CMK (cell line): ENCODE results near the gene PDLIM4.

Experiments
- DNase-seq: peaks from one replicate; pipeline ENCODE4 v3.0.0-alpha.2; 2010; ENCODE audit warnings: low read depth

The PDLIM4 gene, protein sequence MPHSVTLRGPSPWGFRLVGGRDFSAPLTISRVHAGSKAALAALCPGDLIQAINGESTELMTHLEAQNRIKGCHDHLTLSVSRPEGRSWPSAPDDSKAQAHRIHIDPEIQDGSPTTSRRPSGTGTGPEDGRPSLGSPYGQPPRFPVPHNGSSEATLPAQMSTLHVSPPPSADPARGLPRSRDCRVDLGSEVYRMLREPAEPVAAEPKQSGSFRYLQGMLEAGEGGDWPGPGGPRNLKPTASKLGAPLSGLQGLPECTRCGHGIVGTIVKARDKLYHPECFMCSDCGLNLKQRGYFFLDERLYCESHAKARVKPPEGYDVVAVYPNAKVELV

DNA sequence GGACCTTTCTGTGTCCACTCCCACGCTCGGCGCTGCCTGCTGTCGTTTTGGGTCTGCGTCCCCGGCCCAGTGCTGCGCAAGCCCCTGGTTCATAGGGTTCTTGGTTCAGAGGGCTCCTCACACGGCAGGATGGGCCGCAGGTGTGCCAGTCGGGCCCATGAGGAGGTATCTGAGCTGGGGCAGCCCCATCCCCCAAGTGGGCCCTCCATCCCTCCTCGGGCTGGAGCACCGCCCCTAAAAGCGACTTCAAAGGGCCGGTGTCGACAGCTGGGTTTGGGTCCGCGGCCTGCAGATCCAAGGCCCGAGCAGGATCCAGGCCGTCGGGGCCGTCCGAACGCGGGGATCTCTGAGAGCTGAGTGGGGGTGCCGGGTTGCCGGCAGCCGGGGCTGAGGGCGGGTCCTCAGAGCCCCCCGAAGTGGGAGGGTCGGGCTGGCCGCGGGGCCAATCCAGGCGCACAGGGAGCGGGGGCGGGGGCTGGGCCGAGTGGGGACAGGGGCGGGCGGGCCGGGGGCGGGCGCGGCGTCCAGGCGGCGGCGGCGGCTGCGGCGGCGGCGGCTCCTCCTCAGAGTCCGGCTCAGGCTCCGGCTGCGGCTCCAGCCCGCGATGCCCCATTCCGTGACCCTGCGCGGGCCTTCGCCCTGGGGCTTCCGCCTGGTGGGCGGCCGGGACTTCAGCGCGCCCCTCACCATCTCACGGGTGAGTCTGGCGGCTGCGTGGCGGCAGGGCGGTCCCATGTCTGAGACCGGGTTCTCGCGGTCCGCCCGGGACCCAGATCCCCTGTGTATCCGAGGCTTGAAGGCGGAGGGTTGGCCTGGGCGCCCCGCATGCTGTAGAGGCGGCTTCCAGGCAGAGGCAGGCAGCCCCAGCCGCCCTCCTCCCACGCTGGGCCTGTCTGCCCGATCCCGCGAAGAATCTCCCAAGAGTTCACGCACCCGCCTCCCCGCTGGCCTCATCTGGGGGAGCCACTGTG is at the start of gene PDLIM4:
Gene PDLIM4 (plus strand): TSS at position 566 of the 971 bp plus-strand sequence. CDS start 39 bp downstream, at position 605.
- DNase-seq = no peak

GRCh38 chr5:132207778-132208177 is 49.7 kb upstream of the PDLIM4 start:
- DNase-seq = no peak

DNA sequence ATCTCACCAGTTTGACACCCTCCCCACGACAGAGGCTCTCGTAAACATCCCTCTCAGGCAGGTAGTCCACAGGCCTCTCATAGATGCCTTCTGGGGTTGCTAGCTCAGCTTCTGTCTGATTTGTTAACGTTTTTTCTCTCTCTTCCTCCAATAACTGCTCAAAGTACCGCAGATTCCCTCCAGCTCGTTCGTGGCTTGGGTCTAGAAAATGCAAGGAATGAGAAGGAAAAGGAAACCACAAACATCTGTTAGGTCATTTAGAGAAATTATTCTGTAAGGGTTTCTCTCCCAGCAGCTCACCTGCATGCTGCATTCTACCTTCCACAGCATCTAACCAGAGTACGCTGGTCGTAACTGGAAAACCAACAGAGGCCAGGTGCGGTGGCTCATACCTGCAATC is 48.4 kb upstream of the PDLIM4 start:
- DNase-seq = no peak

DNA sequence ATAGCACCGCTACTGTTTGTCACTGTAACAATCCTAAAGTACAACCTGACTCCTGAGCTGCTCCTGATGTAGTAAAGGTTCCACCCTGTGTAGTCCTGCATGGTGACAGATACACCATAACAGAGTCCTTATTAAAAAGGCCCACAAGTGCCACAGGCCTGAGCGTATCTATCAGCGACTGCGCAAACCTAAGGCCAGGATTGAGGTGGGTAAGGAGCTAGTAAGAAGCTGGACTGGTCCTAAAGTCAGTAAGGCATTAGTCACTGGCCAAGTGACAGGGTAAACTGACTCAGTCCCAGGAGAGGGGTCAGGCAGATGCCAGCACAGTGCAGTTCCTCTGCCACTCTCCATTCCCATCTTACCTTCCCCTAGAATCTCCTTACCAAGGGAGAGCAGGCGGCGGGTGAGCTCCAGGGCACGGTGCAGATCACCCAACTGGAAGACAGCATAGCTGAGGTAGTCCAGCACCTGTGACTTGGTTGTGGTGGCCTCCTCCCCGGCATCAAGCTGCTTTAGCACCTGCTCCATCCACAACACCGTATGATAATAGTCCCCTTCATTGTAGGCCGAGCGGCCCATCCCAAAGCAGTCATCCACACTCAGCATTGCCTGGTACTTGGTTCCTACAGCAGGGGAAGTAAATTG is 47.5 kb upstream of the PDLIM4 start:
- no peak for DNase-seq

- DNase-seq = no peak
Measured at GRCh38 chr5:132210944-132211343, 46.6 kb upstream of the PDLIM4 start.

DNA sequence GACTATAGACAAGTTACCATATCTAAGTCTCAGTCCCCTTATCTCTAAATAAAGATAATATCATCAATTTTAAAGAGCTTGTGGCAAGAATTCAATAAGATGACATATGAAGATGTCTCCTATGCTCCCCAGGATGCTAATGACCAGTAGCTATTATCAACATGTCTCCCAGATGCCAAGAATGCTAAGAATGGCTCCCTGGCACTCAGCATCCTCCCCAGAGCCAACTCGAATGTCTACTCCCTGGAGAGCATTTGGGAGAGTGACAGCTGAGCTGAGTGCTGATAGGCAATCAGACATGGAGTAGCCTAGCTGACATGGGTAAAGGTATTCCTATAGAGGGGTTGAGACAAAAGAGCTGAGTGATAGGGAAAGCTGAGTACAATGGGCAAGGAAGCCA is 45.7 kb upstream of the PDLIM4 start:
- DNase-seq = no peak

DNA sequence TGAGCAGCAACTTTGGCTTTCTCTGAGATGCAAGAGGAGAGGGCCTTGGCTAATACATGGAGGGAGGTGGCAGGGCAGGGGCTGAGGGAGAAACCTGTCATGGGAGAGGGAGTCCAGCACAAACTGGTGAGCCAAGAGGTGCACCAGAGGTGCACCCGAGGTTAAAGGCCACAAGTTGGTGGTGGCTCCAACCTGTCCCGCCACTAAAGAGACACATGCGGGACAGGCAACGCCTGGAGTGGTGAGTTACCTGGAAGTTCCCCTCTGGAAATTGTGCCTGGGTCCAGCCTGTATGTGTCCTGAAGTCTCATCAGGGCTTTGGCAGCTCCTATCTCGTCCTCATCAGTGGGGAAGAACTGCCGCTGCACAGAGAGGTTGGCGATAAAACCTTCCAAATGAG is 43.8 kb upstream of the PDLIM4 start:
- no peak for DNase-seq

DNA sequence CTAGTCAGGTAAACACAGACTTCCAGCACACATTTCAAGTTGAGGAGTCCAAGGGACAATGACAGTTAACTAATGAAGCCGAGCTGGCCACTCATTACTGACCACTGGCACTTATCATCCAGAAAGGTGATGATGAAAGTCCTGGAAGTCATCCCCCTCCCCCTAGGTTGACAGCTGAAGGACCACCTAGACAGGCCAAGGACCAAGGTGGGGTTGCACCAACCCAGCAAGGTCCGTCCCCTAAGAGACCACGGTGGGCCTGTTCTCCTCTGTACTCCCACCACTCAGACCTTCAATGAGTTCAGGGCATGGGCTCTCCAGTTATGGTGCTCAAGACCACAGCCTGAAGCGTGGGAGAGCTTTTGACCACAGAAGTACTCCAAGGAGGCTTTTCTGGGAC is 43.0 kb upstream of the PDLIM4 start:
- no peak for DNase-seq

- no peak for DNase-seq
Measured at GRCh38 chr5:132215329-132215728, 42.2 kb upstream of the PDLIM4 start.

DNA sequence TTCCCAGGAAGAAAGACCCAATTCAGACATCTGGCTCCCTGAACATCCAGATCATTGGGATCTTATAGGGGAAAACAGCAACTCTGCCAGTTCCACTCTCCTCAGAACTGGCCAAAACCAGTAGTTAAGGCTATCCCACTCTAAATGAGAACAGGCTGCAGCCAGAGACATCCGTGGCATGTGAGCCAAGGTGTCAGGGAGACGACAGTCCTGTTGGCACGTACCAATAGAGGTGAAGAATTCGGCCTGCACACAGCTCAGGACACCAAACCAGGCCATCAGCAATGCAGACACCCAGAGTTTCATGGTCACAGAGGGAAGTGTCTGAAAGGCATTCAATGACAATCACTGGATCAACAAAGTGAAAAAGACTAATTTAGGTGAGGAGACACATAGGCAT is 39.2 kb upstream of the PDLIM4 start:
- no peak for DNase-seq

DNA sequence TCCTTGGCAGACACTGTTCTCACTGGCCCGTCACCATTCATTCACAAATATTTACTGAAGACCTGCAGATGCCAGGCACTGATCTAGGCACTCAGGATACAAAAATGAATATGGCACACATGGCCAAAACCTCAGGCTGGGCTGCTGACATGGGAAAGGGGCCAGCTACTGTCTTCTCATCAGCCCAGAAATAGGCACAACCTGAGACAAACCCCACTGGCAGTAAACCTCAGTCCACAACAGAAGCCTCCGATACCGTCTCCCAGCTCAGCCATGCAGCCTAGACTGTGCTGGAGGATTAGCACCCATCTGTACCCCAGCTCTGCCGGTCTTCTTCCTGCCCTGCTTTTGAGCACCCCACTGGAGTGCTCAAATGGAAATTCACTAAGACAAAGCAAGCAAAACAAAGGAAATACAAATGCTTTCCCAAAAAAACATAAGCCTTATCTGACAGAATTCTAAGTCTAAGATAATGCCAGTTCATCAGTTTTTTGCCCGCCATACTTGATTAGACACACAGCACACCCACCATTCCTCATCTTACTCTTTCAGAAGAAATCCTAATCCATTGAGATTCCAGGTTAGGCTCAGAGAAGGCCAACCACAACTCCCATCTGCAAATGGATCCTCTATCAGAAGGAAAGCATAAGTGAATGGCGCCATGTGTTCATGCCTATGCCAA is 38.1 kb upstream of the PDLIM4 start:
- no peak for DNase-seq

GRCh38 chr5:132219981-132220380 is 37.5 kb upstream of the PDLIM4 start:
- DNase-seq = no peak

GRCh38 chr5:132220491-132220890 is 37.0 kb upstream of the PDLIM4 start:
- no peak for DNase-seq

DNA sequence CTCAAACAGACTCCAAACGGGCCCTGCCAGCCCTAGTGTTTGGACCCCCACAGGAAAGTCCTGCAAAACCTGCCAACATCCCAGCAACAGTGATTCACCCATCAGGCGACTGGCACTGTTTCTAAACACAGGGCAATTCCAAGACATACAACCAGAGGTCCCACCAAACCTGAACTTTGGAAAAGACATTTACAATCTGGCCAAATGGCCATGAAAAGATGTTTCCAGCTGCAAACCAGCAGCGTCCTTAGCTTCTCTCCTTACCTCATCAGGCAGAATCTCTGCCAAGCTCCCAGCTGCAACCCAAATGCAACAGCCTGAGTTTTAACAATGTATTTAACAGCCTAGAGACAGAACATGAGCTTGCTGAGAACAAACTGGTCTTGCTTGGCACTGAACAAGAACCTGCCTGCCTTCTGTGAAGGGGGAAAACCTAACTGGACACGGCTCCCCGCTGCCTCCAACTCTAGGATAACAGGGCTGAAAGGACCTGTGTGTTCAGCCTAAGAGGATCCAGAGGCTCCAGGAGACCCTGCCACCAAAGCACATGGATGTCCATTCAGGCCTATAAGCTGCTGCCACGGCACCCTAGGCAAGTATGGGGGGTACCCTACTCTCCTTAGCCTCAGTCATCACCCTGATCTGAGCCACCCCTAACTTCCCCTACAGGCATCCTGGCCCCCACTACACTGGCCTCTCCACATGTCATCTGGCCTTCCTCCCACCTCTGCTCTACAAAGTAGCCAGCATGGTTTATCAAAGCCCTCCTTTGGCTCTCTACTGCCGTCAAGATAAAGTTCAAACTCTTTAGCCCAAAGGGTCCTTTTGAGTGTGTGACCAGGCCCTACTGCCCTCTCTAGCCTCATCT is 35.5 kb upstream of the PDLIM4 start:
- no peak for DNase-seq

- DNase-seq = no peak
Measured at GRCh38 chr5:132222649-132223038, 34.9 kb upstream of the PDLIM4 start.

DNA sequence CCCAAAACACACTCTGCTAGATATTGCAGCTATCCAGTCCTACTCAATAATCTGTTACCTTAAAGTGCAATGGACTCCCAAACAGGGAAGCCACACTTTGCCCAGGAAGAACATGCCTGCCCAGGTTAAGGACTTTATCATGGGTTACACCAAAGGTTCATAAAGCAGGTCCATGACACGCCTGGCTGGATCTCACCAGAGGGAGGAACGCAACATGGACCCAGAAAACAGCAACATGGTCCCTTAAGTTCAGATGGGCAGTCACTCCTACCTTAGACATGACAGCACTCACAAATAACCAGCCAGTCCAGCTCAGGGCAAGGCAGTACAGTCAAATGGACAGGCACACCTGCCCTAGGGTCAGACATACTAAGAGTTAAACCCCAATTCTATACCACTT is 33.6 kb upstream of the PDLIM4 start:
- no peak for DNase-seq

DNA sequence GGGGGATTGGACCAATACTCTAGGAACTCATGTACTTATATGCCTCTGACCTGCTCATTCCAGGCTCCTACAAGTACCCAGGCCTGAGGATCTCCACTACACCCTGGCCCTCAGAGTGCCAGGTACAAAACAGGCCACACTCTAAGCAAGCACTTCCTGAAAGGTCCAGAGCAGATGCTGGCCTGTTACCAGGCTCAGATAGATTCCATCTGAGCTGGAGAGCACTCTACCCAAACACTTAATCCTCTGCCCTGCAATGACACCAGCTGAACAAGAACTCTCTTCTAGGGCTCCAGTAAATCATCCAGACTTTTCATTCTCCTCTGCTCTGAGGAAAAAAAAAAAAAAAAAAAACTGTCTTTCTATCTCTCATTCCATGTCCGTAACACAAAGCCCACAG is 32.8 kb upstream of the PDLIM4 start:
- DNase-seq = no peak

- no peak for DNase-seq
Measured at GRCh38 chr5:132225165-132226032, 32.1 kb upstream of the PDLIM4 start.

GRCh38 chr5:132226516-132227234 is 30.8 kb upstream of the PDLIM4 start:
- no peak for DNase-seq

GRCh38 chr5:132227235-132227484 is 30.3 kb upstream of the PDLIM4 start:
- DNase-seq = no peak
